Rectal smooth muscle tissue (tissue), 1 donor: ENCODE results near the gene GLIS1.

Experiments used
- H3K27ac ChIP-seq: one replicate; pipeline ENCODE4 v1.7.0; 2013; ENCODE audit warnings: low read depth, low read length, inconsistent platforms
- H3K27me3 ChIP-seq: one replicate; pipeline ENCODE4 v1.7.0; 2013; ENCODE audit warnings: low read length; ENCODE audit not compliant: control insufficient read depth, insufficient read depth
- H3K36me3 ChIP-seq: one replicate; pipeline ENCODE4 v1.7.0; 2013; ENCODE audit warnings: low read length; ENCODE audit not compliant: control insufficient read depth, insufficient read depth
- H3K4me1 ChIP-seq: one replicate; pipeline ENCODE4 v1.7.0; 2013; ENCODE audit warnings: low read length; ENCODE audit not compliant: control insufficient read depth, insufficient read depth
- H3K4me3 ChIP-seq: one replicate; pipeline ENCODE4 v1.7.0; 2013; ENCODE audit warnings: low read length
- H3K9ac ChIP-seq: one replicate; pipeline ENCODE4 v1.7.0; 2013; ENCODE audit warnings: low read length

Gene GLIS1

DNA sequence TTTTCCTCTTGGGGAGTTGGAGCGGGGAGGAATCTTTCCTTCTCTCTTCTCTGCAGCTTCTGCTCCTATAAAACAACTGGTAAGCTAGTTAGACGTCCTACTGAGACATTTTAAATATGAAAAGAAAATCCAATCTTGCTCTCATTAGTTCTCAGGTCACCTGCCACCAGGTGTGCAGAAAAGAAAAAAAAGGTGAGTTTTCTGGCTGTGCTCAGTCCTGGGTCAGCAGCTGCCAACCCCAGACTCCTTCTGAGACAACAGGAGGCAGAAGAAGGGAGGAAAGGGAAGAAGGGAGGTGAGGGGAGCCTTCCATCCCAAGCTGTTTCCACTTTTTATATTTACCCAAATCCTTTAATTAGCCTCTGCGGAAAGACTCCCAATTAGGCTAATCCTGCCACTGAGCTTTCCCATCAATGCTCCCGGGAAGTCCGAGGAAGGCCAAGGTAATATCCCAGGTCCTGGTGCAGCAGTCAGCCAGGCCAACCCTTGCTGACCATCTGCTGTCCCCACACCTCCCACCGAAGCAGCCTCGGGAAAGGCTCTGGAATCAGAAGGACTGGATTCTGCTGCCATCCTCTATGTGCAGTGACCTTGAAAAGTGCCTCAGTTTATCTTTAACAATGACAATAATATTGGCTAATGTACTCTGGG lies 33.4 kb downstream of the GLIS1 start:
- Histone ChIP-seq H3K9ac (no peak overlapping the region), H3K4me1 (no peaks in the 10 kb centered on the region), H3K36me3 (no peaks in the 10 kb centered on the region), H3K27ac (no peak overlapping the region), H3K27me3 (no peaks in the 10 kb centered on the region), H3K4me3 (no peak overlapping the region)

DNA sequence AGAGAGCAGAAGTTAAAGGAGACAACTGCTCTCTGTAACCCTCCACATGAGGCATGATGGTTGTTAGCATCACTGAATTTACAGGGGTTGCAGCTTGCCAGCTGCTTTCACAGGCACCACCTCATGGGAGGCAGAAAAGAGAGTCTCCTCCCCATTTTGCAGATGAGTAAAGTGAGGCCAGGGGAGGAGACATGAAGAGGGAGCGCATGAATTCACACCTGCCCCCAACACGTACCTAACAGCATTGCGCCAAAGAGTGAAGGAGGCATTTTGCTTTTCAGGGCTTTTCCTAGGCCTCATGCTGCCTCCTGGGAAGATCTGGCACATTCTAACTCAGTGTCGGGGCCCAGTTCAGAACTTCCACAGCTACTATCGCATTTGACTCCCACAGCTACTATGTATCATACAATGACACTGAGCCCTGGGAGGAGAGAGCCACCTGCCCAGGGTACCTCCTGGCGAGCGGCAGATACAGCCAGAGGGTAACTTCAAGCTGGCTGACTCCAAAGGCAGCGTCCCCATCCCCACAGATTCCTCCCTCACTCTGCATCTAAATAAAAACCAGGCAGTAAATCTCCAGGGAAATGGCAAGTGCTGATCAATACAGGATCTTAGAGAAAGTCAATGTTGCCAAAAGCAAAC lies 34.0 kb downstream of the GLIS1 start:
- Histone ChIP-seq H3K27ac (no peak overlapping the region), H3K27me3 (no peaks in the 10 kb centered on the region), H3K36me3 (no peaks in the 10 kb centered on the region), H3K9ac (no peak overlapping the region), H3K4me1 (no peaks in the 10 kb centered on the region), H3K4me3 (no peak overlapping the region)

DNA sequence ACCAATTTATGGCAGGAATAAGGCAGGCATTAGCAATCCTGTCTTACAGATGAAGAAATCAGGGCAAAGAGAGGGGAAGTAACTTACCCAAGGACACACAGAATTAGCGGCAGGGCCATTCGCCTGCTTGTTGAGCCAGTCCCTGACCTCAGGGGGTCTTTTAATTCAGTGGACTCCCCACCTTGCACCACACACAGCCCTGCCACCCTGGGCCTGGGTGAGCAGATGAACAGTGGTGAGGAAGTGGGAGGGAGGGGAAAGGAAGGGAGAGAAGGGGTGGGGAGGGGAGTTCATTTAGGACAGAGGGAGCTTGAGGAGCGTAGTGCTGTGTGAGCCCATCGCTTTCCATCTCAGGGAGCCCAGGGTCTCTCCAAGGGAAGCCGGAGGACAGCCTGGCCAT lies 34.7 kb downstream of the GLIS1 start:
- no peak overlapping the region for H3K9ac ChIP-seq
- no peaks in the 10 kb centered on the region for H3K36me3 ChIP-seq
- H3K4me1 ChIP-seq, result no peaks in the 10 kb centered on the region
- H3K27me3 ChIP-seq, result no peaks in the 10 kb centered on the region
- H3K27ac ChIP-seq, result no peak overlapping the region
- no peak overlapping the region for H3K4me3 ChIP-seq

DNA sequence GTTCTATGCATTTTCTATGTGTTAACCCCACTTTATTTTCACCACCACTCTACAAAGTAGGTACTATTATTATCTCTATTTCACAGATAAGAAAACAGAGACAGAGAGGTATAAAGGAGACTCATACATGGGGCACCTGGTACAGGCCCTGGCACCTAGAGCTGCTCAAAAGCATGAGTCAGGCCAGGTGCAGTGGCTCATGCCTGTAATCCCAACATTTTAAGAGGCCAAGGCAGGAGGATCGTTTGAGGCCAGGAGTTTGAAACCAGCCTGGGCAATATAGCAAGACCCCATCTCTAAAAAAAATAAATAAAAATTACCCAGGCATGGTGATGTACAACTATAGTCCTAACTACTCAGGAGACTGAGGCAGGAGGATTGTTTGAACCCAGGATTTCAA lies 35.8 kb downstream of the GLIS1 start:
- no peak overlapping the region for H3K4me3 ChIP-seq
- H3K27me3 ChIP-seq, result no peaks in the 10 kb centered on the region
- no peak overlapping the region for H3K9ac ChIP-seq
- no peaks in the 10 kb centered on the region for H3K4me1 ChIP-seq
- H3K36me3 ChIP-seq, result no peaks in the 10 kb centered on the region
- no peak overlapping the region for H3K27ac ChIP-seq

DNA sequence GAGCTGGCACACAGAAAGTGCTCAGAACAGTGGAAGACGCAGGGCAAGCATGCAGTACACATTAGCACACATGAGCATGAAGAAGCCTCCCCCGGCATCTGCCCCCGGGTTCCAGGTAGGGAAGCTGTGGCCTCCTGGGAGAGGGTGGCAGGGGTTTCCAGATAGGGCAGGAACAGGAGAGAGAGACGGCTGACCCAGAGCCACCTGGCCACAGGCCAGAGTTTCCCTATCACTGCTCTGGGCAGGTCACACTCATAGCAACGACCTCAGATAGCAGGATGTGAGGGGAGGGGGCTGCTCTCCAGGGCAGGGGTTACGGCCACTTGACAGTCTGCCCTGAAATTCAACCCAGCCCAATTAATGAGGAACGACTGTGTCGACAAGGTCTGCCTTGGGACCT lies 36.6 kb downstream of the GLIS1 start:
- no peaks in the 10 kb centered on the region for H3K36me3 ChIP-seq
- no peaks in the 10 kb centered on the region for H3K27me3 ChIP-seq
- H3K4me1 ChIP-seq, result no peaks in the 10 kb centered on the region
- no peak overlapping the region for H3K4me3 ChIP-seq
- no peak overlapping the region for H3K27ac ChIP-seq
- H3K9ac ChIP-seq, result no peak overlapping the region

DNA sequence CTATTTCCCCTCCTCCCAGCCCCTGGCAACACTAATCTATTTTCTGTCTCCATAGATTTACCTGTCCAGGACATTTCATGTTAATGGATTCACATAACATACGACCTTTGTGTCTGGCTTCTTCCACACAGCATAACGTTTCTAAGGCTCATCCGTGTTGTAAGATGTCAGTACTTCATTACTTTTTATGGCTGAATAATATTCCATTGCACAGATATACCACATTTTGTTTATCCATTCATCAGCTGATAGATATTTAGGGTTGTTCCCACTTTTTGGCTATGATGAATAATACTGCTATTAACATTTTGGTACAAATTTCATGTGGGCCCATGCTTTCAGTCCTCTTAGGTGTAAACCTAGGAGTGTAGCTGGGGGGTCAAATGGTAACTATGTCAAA lies 38.2 kb downstream of the GLIS1 start:
- no peaks in the 10 kb centered on the region for H3K4me1 ChIP-seq

DNA sequence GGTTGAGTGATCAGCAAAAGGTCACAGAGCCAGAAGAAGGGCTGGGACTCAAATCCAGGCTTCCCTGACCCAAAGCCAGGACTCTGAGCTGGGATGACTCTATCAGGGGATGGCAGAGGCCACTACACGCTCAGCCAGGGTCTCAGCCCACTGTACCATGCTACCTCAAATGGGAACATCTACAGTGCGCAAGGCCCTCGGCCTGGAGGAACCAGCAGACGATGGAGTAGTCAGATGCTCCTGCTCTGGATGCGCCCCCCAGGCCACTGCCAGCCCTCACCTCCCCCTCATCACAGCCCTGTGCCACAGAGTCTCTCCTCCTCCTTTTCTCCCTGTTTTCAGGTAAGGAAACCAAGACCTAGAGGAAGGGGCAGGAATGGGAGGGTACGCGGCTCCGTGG lies 39.0 kb downstream of the GLIS1 start:
- H3K27me3 ChIP-seq, result no peaks in the 10 kb centered on the region
- no peak overlapping the region for H3K27ac ChIP-seq
- no peak overlapping the region for H3K9ac ChIP-seq
- H3K4me3 ChIP-seq, result no peak overlapping the region
- no peaks in the 10 kb centered on the region for H3K36me3 ChIP-seq
- no peaks in the 10 kb centered on the region for H3K4me1 ChIP-seq

More for the DNA sequence above, 38.2 kb downstream of the GLIS1 start:
- Histone ChIP-seq H3K4me3 (no peak overlapping the region), H3K27me3 (no peaks in the 10 kb centered on the region), H3K36me3 (no peaks in the 10 kb centered on the region), H3K27ac (no peak overlapping the region), H3K9ac (no peak overlapping the region)

DNA sequence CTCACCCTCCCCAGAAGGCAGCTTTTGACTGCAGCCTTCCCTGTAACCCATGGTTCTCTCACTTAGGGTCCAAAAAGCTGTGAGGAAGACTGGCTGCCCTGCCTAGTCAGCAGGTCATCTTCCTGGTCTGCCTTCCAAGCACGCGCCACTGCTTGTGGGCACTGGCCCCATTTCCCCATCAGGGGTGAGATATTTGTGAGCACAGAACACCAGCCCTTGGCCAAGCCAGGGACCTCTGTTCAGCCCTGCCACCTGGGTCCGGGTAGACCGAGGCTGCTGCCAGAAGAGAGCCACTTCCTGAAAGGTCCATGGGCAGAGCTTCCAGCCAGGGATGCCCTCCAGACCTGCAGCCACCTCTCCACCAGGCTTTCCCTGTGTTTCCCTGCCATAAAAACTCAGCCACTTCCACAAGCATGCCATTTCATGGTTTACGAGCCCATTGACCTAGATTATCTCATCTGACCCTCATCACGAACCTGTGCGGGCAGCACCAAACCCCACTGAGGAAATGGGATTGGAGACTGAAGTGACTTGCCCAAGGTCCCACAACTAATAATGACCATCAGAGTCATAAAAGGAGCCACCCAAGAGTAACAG lies 40.5 kb downstream of the GLIS1 start:
- no peaks in the 10 kb centered on the region for H3K36me3 ChIP-seq
- no peak overlapping the region for H3K9ac ChIP-seq
- no peaks in the 10 kb centered on the region for H3K4me1 ChIP-seq
- H3K27me3 ChIP-seq, result no peaks in the 10 kb centered on the region
- no peak overlapping the region for H3K27ac ChIP-seq
- H3K4me3 ChIP-seq, result no peak overlapping the region

DNA sequence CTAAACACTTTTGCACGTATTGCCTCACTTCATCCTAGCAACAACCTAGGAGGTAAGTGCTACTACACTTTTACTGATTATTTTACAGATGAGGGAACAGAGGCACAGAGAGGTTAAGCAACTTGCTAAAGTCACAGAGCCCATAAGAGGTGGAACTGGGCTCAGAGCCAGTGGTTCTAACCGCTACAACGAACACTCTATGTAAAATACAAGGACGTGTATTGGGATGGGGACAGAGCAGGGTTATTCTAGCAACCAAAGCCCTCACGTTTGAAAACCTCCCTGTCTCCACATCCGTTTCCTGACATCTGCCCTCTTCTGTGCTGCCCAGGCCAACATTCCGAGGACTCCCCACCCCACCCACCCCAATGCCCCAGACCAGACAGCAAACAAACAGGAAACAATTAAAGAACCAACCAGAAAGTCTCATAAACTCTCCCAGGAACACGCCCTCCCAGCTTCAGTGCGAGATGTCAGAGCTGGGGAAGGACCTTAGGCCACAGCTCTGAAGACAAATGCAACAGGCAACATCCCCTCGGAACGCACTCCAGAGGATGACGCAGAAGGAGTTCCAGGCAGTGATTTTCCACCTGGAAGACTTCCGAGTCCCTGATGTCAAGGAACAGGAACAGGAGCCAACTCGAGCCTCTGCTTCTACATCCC lies 41.1 kb downstream of the GLIS1 start:
- Histone ChIP-seq H3K4me3 (no peak overlapping the region), H3K27ac (no peak overlapping the region), H3K9ac (no peak overlapping the region), H3K36me3 (no peaks in the 10 kb centered on the region), H3K27me3 (no peaks in the 10 kb centered on the region), H3K4me1 (no peaks in the 10 kb centered on the region)

DNA sequence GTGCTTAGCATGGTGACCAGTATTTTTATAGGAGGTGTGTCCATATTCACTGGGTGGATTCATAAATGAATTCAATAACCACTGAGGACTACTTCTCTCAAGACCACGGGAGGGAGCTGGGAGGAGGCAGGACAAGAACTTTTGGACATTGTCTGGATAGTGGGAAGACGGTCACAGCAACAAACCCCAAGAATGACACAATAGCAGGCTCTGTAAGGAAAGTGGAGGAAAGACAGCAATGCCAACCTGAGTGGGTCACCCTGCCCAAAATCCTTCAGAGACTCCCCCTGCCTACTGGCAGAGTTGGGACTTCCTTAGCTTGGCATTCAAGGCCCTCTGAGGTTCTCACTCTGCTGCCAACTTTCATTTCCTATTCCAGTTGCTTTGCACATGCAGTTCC lies 42.0 kb downstream of the GLIS1 start:
- Histone ChIP-seq H3K9ac (no peak overlapping the region), H3K4me3 (no peak overlapping the region), H3K27me3 (no peaks in the 10 kb centered on the region), H3K36me3 (no peaks in the 10 kb centered on the region), H3K27ac (no peak overlapping the region), H3K4me1 (no peaks in the 10 kb centered on the region)

DNA sequence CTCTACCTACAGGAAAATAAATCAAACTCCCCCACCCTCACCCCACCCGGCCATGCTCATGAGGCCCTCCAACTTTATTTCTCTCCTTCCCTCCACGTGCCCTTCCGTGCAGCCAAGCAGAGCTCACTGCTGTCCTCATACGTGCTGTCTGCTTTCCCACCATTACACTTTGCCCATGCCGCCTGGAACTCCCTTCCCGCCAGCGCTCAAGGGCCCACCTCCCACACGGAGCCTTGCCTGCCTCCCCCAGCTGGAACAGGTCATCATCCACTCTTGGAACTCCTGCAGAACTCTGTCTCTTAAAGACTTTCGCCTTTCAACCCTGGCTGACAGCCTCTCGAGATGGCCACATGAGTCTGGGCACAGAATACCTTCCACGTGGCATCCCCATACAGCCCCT lies 42.4 kb downstream of the GLIS1 start:
- no peaks in the 10 kb centered on the region for H3K4me1 ChIP-seq
- no peak overlapping the region for H3K27ac ChIP-seq
- no peak overlapping the region for H3K9ac ChIP-seq
- H3K36me3 ChIP-seq, result no peaks in the 10 kb centered on the region
- H3K27me3 ChIP-seq, result no peaks in the 10 kb centered on the region
- H3K4me3 ChIP-seq, result no peak overlapping the region

DNA sequence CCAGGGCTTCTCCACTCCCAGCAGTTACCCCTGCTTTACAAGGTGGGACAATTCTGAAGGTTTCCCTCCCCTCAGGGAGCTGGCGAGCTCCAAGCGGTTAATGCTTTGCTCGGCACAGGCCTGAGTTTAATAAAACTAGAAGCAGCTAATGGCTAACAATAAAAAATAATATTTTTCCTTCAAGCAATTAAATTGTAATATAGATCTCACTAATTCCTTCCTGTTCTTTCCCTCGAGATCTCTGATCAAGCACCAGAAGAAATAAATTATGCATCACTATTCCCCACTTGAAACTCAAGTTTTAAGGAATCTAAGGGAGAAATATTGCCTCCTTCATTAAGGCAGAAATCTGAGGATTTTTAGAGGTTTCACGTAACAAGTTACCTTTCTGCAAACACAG lies 42.9 kb downstream of the GLIS1 start:
- H3K4me1 ChIP-seq, result no peaks in the 10 kb centered on the region
- H3K36me3 ChIP-seq, result no peaks in the 10 kb centered on the region
- no peak overlapping the region for H3K27ac ChIP-seq
- no peak overlapping the region for H3K4me3 ChIP-seq
- no peak overlapping the region for H3K9ac ChIP-seq
- H3K27me3 ChIP-seq, result no peaks in the 10 kb centered on the region
